Hepatocyte (in vitro differentiated cells): ENCODE measurements around the gene GAS6. TPM values are rescaled to one million over a fixed set of nuclear protein-coding genes. Genes with fewer than 3 reads are reported as not detected.

Experiments used
- DNase-seq: peaks from one replicate; pipeline ENCODE4 v3.0.0-alpha.2; 2016; ENCODE audit warnings: low spot score
- H2AFZ ChIP-seq: fragments of 200-600 bp; sonication (generic); 2 replicates; pipeline ENCODE4 v1.6.0; 2016; ENCODE audit warnings: antibody characterized with exemption, mild to moderate bottlenecking
- H3K27ac ChIP-seq: fragments of 200-600 bp; sonication (generic); 2 replicates; pipeline ENCODE4 v1.5.1; 2016; ENCODE audit warnings: mild to moderate bottlenecking
- H3K27me3 ChIP-seq: fragments of 200-600 bp; sonication (generic); 2 replicates; pipeline ENCODE4 v1.6.1; 2016
- H3K36me3 ChIP-seq: fragments of 200-600 bp; sonication (generic); replicated peaks from 2 replicates; pipeline ENCODE4 v1.5.1; 2016; ENCODE audit warnings: low read depth; ENCODE audit not compliant: insufficient read depth
- H3K4me1 ChIP-seq: fragments of 200-600 bp; sonication (generic); 2 replicates; pipeline ENCODE4 v1.5.1; 2016; ENCODE audit warnings: mild to moderate bottlenecking, moderate library complexity; ENCODE audit not compliant: insufficient read depth
- H3K4me2 ChIP-seq: fragments of 200-600 bp; sonication (generic); 2 replicates; pipeline ENCODE4 v1.6.0; 2016
- H3K4me3 ChIP-seq: fragments of 200-600 bp; sonication (generic); 2 replicates; pipeline ENCODE4 v1.5.1; 2016; ENCODE audit warnings: mild to moderate bottlenecking
- H3K79me2 ChIP-seq: fragments of 200-600 bp; sonication (generic); 2 replicates; pipeline ENCODE4 v1.6.0; 2017; ENCODE audit warnings: mild to moderate bottlenecking
- H3K9me2 ChIP-seq: fragments of 200-600 bp; sonication (generic); replicated peaks from 2 replicates; pipeline ENCODE4 v1.6.0; 2017; ENCODE audit warnings: mild to moderate bottlenecking; ENCODE audit not compliant: insufficient read depth
- H3K9me3 ChIP-seq: fragments of 200-600 bp; sonication (generic); 2 replicates; pipeline ENCODE4 v1.5.1; 2016; ENCODE audit warnings: low read depth, mild to moderate bottlenecking
- H4K20me1 ChIP-seq: fragments of 200-600 bp; sonication (generic); 2 replicates; pipeline ENCODE4 v1.6.0; 2016; ENCODE audit warnings: mild to moderate bottlenecking; ENCODE audit not compliant: insufficient read depth, poor library complexity, severe bottlenecking
- CTCF ChIP-seq: fragments of 200-600 bp; sonication (generic); IDR thresholded peaks from 2 replicates; pipeline ENCODE4 v1.5.1; 2016; ENCODE audit warnings: antibody characterized with exemption, mild to moderate bottlenecking; ENCODE audit not compliant: poor library complexity
- EZH2 ChIP-seq: fragments of 200-600 bp; sonication (generic); IDR thresholded peaks from 2 replicates; pipeline ENCODE4 v1.6.1; 2016; ENCODE audit warnings: antibody characterized with exemption, mild to moderate bottlenecking, borderline replicate concordance
- EZH2phosphoT487 ChIP-seq: fragments of 200-600 bp; sonication (generic); IDR thresholded peaks from one replicate; pipeline ENCODE4 v1.6.1; 2018; ENCODE audit warnings: antibody characterized with exemption, mild to moderate bottlenecking, low read depth, moderate library complexity; ENCODE audit not compliant: unreplicated experiment, severe bottlenecking
- WGBS: methylation state at CpG from one replicate; pipeline ENCODE4 v1.1.6; 2016; ENCODE audit warnings: low lambda C conversion rate; ENCODE audit errors: missing lambda C conversion rate; 5-methylcytosine and 5-hydroxymethylcytosine counted together
- polyA plus RNA-seq: library from polyadenylated mRNA; unstranded; fragments of >200 nt; fragmentation: Nextera tagmentation; extraction: Ambion mirVana; gene quantifications from 2 replicates; pipeline ENCODE4 v1.2.1, GENCODE V29; 2016
- total RNA-seq: library from RNA; depleted of rRNA; stranded (reverse); fragments of >200 nt; gene quantifications from 2 replicates; pipeline ENCODE4 v1.2.3, GENCODE V29; 2014

The GAS6 gene
- total and polyA plus RNA-seq, 2 experiments from 2014 or later = 70.0 to 146 TPM

- Histone ChIP-seq H3K79me2 (no peaks in the 10 kb centered on the region), H3K4me2 (no peak overlapping the region), H3K9me3 (no peaks in the 10 kb centered on the region), H3K27ac (no peak overlapping the region), H3K36me3 (no peaks in the 10 kb centered on the region), H2AFZ (no peak overlapping the region), H3K4me3 (no peak overlapping the region), H4K20me1 (no peaks in the 10 kb centered on the region), H3K9me2 (no peaks in the 10 kb centered on the region), H3K4me1 (peaks cover 13% of the 10 kb centered on the region), H3K27me3 (no peaks in the 10 kb centered on the region)
- WGBS = 83% methylated on average over 9 of the region's 9 CpGs
- TF ChIP-seq EZH2phosphoT487 (no peak), EZH2 (no peak)
- DNase-seq = no peak
Observed at GRCh38 chr13:113903912-113904311, 40.0 kb upstream of the GAS6 start.

GRCh38 chr13:113902986-113903775 lies 39.3 kb upstream of the GAS6 start:
- no peak overlapping the region for H3K27ac ChIP-seq
- H3K79me2 ChIP-seq = no peaks in the 10 kb centered on the region
- H3K9me2 ChIP-seq = no peaks in the 10 kb centered on the region
- no peaks in the 10 kb centered on the region for H3K27me3 ChIP-seq
- no peak overlapping the region for H2AFZ ChIP-seq
- WGBS = 96% methylated on average over 20 of the region's 20 CpGs
- no peak for DNase-seq
- no peak for TF ChIP-seq EZH2phosphoT487
- TF ChIP-seq EZH2 = no peak
- no peak for TF ChIP-seq CTCF
- no peaks in the 10 kb centered on the region for H3K36me3 ChIP-seq
- no peaks in the 10 kb centered on the region for H4K20me1 ChIP-seq
- no peak overlapping the region for H3K4me2 ChIP-seq
- H3K4me3 ChIP-seq = no peak overlapping the region
- no peaks in the 10 kb centered on the region for H3K9me3 ChIP-seq
- peaks cover 9% of the 10 kb centered on the region for H3K4me1 ChIP-seq

DNA sequence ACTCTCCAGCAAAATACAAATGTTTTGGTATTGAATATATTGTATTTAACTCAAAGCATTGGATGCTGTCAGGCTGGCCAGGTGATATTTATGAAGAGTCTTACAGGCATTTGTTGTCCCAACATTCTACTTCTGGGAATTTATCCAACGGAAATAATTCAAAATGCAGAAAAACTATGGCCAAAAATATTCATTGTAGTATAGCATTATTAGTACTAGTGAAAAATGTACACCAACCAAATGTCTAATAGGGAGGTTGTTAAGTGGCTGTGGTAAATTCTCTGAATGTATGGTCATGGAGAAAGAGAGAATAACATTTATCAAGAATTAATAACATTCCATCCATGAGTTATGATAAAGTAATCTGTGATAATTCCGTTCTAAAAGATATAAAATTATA lies 38.6 kb upstream of the GAS6 start:
- no peaks in the 10 kb centered on the region for H3K9me3 ChIP-seq
- H3K36me3 ChIP-seq = no peaks in the 10 kb centered on the region
- H3K27me3 ChIP-seq = no peaks in the 10 kb centered on the region
- no peak overlapping the region for H3K27ac ChIP-seq
- H2AFZ ChIP-seq = no peak overlapping the region
- no peaks in the 10 kb centered on the region for H4K20me1 ChIP-seq
- no peak overlapping the region for H3K4me3 ChIP-seq
- TF ChIP-seq EZH2phosphoT487 = no peak
- no peak for TF ChIP-seq CTCF
- TF ChIP-seq EZH2 = no peak
- H3K79me2 ChIP-seq = no peaks in the 10 kb centered on the region
- H3K4me1 ChIP-seq = peaks cover 3% of the 10 kb centered on the region
- H3K9me2 ChIP-seq = no peaks in the 10 kb centered on the region
- no peak overlapping the region for H3K4me2 ChIP-seq
- WGBS = 88% methylated on average over 2 of the region's 2 CpGs
- no peak for DNase-seq

GRCh38 chr13:113901642-113902041 lies 37.8 kb upstream of the GAS6 start:
- H2AFZ ChIP-seq = no peak overlapping the region
- no peak for DNase-seq
- WGBS = 95% methylated on average over 9 of the region's 9 CpGs

More at GRCh38 chr13:113901642-113902041, 37.8 kb upstream of the GAS6 start:
- Histone ChIP-seq H3K27me3 (no peaks in the 10 kb centered on the region), H3K9me2 (no peaks in the 10 kb centered on the region), H3K79me2 (no peaks in the 10 kb centered on the region), H3K36me3 (no peaks in the 10 kb centered on the region), H3K4me3 (no peak overlapping the region), H3K4me1 (no peaks in the 10 kb centered on the region), H3K4me2 (no peak overlapping the region), H3K9me3 (no peaks in the 10 kb centered on the region), H3K27ac (no peak overlapping the region), H4K20me1 (no peaks in the 10 kb centered on the region)
- no peak for TF ChIP-seq EZH2
- no peak for TF ChIP-seq EZH2phosphoT487
- TF ChIP-seq CTCF = no peak
